OCI-LY3 (cell line): ENCODE data around the gene ELOVL2.

Experiments used
- H2AFZ ChIP-seq: fragments of 200-600, 300-600 bp; shearing (Covaris generic); 2 replicates; pipeline ENCODE4 v1.6.0; 2014; ENCODE audit warnings: antibody characterized with exemption, low read depth, low read length
- H3K27ac ChIP-seq: fragments of 200-600, 300-600 bp; sonication (generic); 2 replicates; pipeline ENCODE4 v1.5.1; 2014; ENCODE audit warnings: mild to moderate bottlenecking, low read length, moderate library complexity, mixed read lengths
- H3K27me3 ChIP-seq: fragments of 200-600, 300-600 bp; sonication (generic); 2 replicates; pipeline ENCODE4 v1.6.1; 2014; ENCODE audit warnings: low read depth, low read length, mixed read lengths
- H3K36me3 ChIP-seq: fragments of 200-600, 300-600 bp; sonication (generic); replicated peaks from 2 replicates; pipeline ENCODE3; 2014; ENCODE audit warnings: low read depth, low read length, mixed read lengths
- H3K4me1 ChIP-seq: fragments of 300-600, 200-600 bp; sonication (generic); 2 replicates; pipeline ENCODE4 v1.6.1; 2014; ENCODE audit warnings: low read length, mixed read lengths
- H3K4me2 ChIP-seq: fragments of 200-600, 300-600 bp; sonication (generic); 2 replicates; pipeline ENCODE4 v1.6.1; 2014; ENCODE audit warnings: low read length, mixed read lengths
- H3K4me3 ChIP-seq: fragments of 300-600, 200-600 bp; sonication (generic); 2 replicates; pipeline ENCODE4 v1.5.1; 2014; ENCODE audit warnings: antibody characterized with exemption, mild to moderate bottlenecking, low read length, moderate library complexity
- H3K79me2 ChIP-seq: fragments of 300-600, 200-600 bp; shearing (Covaris generic); 2 replicates; pipeline ENCODE4 v1.6.1; 2014; ENCODE audit warnings: mild to moderate bottlenecking, low read length, mixed read lengths
- H3K9ac ChIP-seq: fragments of 300-600, 200-600 bp; shearing (Covaris generic); 2 replicates; pipeline ENCODE4 v1.6.0; 2014; ENCODE audit warnings: mild to moderate bottlenecking, low read length, moderate library complexity
- H3K9me3 ChIP-seq: fragments of 200-600, 300-600 bp; shearing (Covaris generic); 2 replicates; pipeline ENCODE4 v1.6.1; 2014; ENCODE audit warnings: low read length, mixed read lengths; ENCODE audit not compliant: insufficient read depth
- H4K20me1 ChIP-seq: fragments of 200-600, 300-600 bp; sonication (generic); 2 replicates; pipeline ENCODE4 v1.6.1; 2016; ENCODE audit warnings: low read length, mixed read lengths; ENCODE audit not compliant: insufficient read depth
- CTCF ChIP-seq: fragments of 200-600, 300-600 bp; sonication (generic); IDR thresholded peaks from 2 replicates; pipeline ENCODE4 v1.5.1; 2014; ENCODE audit warnings: antibody characterized with exemption, low read length, low read depth
- EZH2phosphoT487 ChIP-seq: fragments of 200-600 bp; shearing (Covaris generic); IDR thresholded peaks from 2 replicates; pipeline ENCODE4 v1.6.1; 2018; ENCODE audit warnings: antibody characterized with exemption, mixed run types, low read depth

The ELOVL2 gene

GRCh38 chr6:11069760-11070159 is 25.7 kb upstream of the ELOVL2 start:
- Histone ChIP-seq H3K27ac (no peak overlapping the region), H2AFZ (no peak overlapping the region), H3K36me3 (no peaks in the 10 kb centered on the region), H3K4me3 (no peak overlapping the region), H3K4me1 (peaks cover 10% of the 10 kb centered on the region), H3K9ac (no peak overlapping the region), H3K9me3 (no peaks in the 10 kb centered on the region), H3K4me2 (no peak overlapping the region), H3K79me2 (no peaks in the 10 kb centered on the region), H4K20me1 (no peaks in the 10 kb centered on the region), H3K27me3 (no peaks in the 10 kb centered on the region)
- TF ChIP-seq EZH2phosphoT487 (no peak), CTCF (no peak)

- Histone ChIP-seq H2AFZ (0 out of 2 replicates have a peak overlapping the region, but pooled peaks have one; percentile 46), H3K4me1 (peaks cover 10% of the 10 kb centered on the region), H3K27ac (no peak overlapping the region), H3K9me3 (no peaks in the 10 kb centered on the region), H3K4me3 (no peak overlapping the region), H3K27me3 (no peaks in the 10 kb centered on the region), H3K36me3 (no peaks in the 10 kb centered on the region), H3K79me2 (no peaks in the 10 kb centered on the region), H3K9ac (no peak overlapping the region), H3K4me2 (peak overlapping the region; percentile 28; the same call in 1 of the 2 replicates), H4K20me1 (no peaks in the 10 kb centered on the region)
- TF ChIP-seq CTCF (no peak), EZH2phosphoT487 (no peak)
These were observed 23.2 kb upstream of the ELOVL2 start for GRCh38 chr6:11067348-11067747.

GRCh38 chr6:11066505-11067347 is 22.6 kb upstream of the ELOVL2 start:
- TF ChIP-seq EZH2phosphoT487 (no peak), CTCF (no peak)
- H3K27me3 ChIP-seq: no peaks in the 10 kb centered on the region
- H3K79me2 ChIP-seq: no peaks in the 10 kb centered on the region
- H3K9me3 ChIP-seq: no peaks in the 10 kb centered on the region
- H3K9ac ChIP-seq: no peak overlapping the region
- no peaks in the 10 kb centered on the region for H3K36me3 ChIP-seq
- no peak overlapping the region for H3K4me3 ChIP-seq
- H3K4me2 ChIP-seq: no peak overlapping the region
- peaks cover 10% of the 10 kb centered on the region for H3K4me1 ChIP-seq
- no peak overlapping the region for H3K27ac ChIP-seq
- H4K20me1 ChIP-seq: no peaks in the 10 kb centered on the region
- H2AFZ ChIP-seq: no peak overlapping the region

GRCh38 chr6:11065436-11066202 is 21.5 kb upstream of the ELOVL2 start:
- no peak overlapping the region for H2AFZ ChIP-seq
- no peaks in the 10 kb centered on the region for H4K20me1 ChIP-seq
- TF ChIP-seq CTCF (no peak), EZH2phosphoT487 (no peak)
- no peak overlapping the region for H3K4me3 ChIP-seq
- no peak overlapping the region for H3K27ac ChIP-seq
- H3K27me3 ChIP-seq: no peaks in the 10 kb centered on the region
- no peak overlapping the region for H3K9ac ChIP-seq
- H3K9me3 ChIP-seq: no peaks in the 10 kb centered on the region
- no peak overlapping the region for H3K4me2 ChIP-seq
- peaks cover 10% of the 10 kb centered on the region for H3K4me1 ChIP-seq
- H3K36me3 ChIP-seq: no peaks in the 10 kb centered on the region
- H3K79me2 ChIP-seq: no peaks in the 10 kb centered on the region
